ENCODE data around the gene TSSK6. TPM values are rescaled to one million over a fixed set of nuclear protein-coding genes. Genes with fewer than 3 reads are reported as not detected.

The TSSK6 gene
- total and polyA plus RNA-seq, 2 experiments from 2014 or later, result 0.87 to 1.3 TPM

GRCh38 chr19:19523177-19523576, 7.8 kb upstream of the TSSK6 start:
- DNase-seq (ENCODE audit: low spot score), result no peak
- Histone ChIP-seq H3K36me3 (replicated peaks; ENCODE audit: insufficient read depth, low read depth) (no peaks in the 10 kb centered on the region), H3K9me2 (replicated peaks; ENCODE audit: insufficient read depth) (no peaks in the 10 kb centered on the region), H3K9me3 (ENCODE audit: low read depth) (no peaks in the 10 kb centered on the region), H3K4me1 (ENCODE audit: insufficient read depth) (no peaks in the 10 kb centered on the region), H3K27ac (no peak overlapping the region), H4K20me1 (ENCODE audit: insufficient read depth, poor library complexity, severe bottlenecking) (peaks cover 28% of the 10 kb centered on the region), H3K4me2 (no peak overlapping the region), H3K4me3 (no peak overlapping the region), H2AFZ (no peak overlapping the region), H3K79me2 (peaks cover 66% of the 10 kb centered on the region), H3K27me3 (no peaks in the 10 kb centered on the region)
- 96% methylated on average over 3 of the region's 3 CpGs for WGBS (ENCODE audit: low lambda C conversion rate, missing lambda C conversion rate)
- TF ChIP-seq, protein P1, sequence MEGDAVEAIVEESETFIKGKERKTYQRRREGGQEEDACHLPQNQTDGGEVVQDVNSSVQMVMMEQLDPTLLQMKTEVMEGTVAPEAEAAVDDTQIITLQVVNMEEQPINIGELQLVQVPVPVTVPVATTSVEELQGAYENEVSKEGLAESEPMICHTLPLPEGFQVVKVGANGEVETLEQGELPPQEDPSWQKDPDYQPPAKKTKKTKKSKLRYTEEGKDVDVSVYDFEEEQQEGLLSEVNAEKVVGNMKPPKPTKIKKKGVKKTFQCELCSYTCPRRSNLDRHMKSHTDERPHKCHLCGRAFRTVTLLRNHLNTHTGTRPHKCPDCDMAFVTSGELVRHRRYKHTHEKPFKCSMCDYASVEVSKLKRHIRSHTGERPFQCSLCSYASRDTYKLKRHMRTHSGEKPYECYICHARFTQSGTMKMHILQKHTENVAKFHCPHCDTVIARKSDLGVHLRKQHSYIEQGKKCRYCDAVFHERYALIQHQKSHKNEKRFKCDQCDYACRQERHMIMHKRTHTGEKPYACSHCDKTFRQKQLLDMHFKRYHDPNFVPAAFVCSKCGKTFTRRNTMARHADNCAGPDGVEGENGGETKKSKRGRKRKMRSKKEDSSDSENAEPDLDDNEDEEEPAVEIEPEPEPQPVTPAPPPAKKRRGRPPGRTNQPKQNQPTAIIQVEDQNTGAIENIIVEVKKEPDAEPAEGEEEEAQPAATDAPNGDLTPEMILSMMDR (IDR thresholded peaks at IDR 0.05; ENCODE audit: poor library complexity), result no peak

- H3K36me3 ChIP-seq (replicated peaks; ENCODE audit: insufficient read depth, low read depth), result no peaks in the 10 kb centered on the region
- no peaks in the 10 kb centered on the region for H3K9me2 ChIP-seq (replicated peaks; ENCODE audit: insufficient read depth)
- DNase-seq (ENCODE audit: low spot score), result no peak
- no peak overlapping the region for H3K4me2 ChIP-seq
- peaks cover 24% of the 10 kb centered on the region for H4K20me1 ChIP-seq (ENCODE audit: insufficient read depth, poor library complexity, severe bottlenecking)
- H3K4me1 ChIP-seq (ENCODE audit: insufficient read depth), result peaks cover 10% of the 10 kb centered on the region
- no peaks in the 10 kb centered on the region for H3K9me3 ChIP-seq (ENCODE audit: low read depth)
- H3K27ac ChIP-seq, result no peak overlapping the region
- no peak overlapping the region for H3K4me3 ChIP-seq
- H3K27me3 ChIP-seq, result no peaks in the 10 kb centered on the region
- peaks cover 87% of the 10 kb centered on the region for H3K79me2 ChIP-seq
- TF ChIP-seq EZH2 (IDR thresholded peaks at IDR 0.05; ENCODE audit: borderline replicate concordance) (no peak), EZH2phosphoT487 (IDR thresholded peaks at IDR 0.05; ENCODE audit: low read depth, severe bottlenecking, unreplicated experiment) (no peak)
- TF ChIP-seq, protein P1 (IDR thresholded peaks at IDR 0.05; ENCODE audit: poor library complexity), result no peak
- H2AFZ ChIP-seq, result no peak overlapping the region
- 92% methylated on average over 6 of the region's 6 CpGs for WGBS (ENCODE audit: low lambda C conversion rate, missing lambda C conversion rate)
Measured at GRCh38 chr19:19520989-19521388, 5.6 kb upstream of the TSSK6 start.

GRCh38 chr19:19517235-19517619, 1.9 kb upstream of the TSSK6 start:
- Histone ChIP-seq H3K27ac (no peak overlapping the region), H3K36me3 (replicated peaks; ENCODE audit: insufficient read depth, low read depth) (no peaks in the 10 kb centered on the region), H3K9me3 (ENCODE audit: low read depth) (no peaks in the 10 kb centered on the region), H3K4me1 (ENCODE audit: insufficient read depth) (peaks cover 15% of the 10 kb centered on the region), H3K4me3 (peak overlapping the region; percentile 88), H3K4me2 (peak overlapping the region; percentile 93), H3K9me2 (replicated peaks; ENCODE audit: insufficient read depth) (no peaks in the 10 kb centered on the region), H3K27me3 (no peaks in the 10 kb centered on the region), H4K20me1 (ENCODE audit: insufficient read depth, poor library complexity, severe bottlenecking) (peaks cover 6% of the 10 kb centered on the region), H3K79me2 (peaks cover 61% of the 10 kb centered on the region), H2AFZ (no peak overlapping the region)
- TF ChIP-seq EZH2phosphoT487 (IDR thresholded peaks at IDR 0.05; ENCODE audit: low read depth, severe bottlenecking, unreplicated experiment), result no peak
- TF ChIP-seq, protein P1 (IDR thresholded peaks at IDR 0.05; ENCODE audit: poor library complexity), result no peak
- TF ChIP-seq EZH2 (IDR thresholded peaks at IDR 0.05; ENCODE audit: borderline replicate concordance), result no peak
- DNase-seq (ENCODE audit: low spot score), result no peak
- WGBS (ENCODE audit: low lambda C conversion rate, missing lambda C conversion rate), result 97% methylated on average over 10 of the region's 10 CpGs

Measured in hepatocyte (in vitro differentiated cells).